ENCODE data around the gene GREB1L.
"Not testable (repeated sequence)": the region's sequence is repeated elsewhere in the genome, so short reads cannot be mapped to it uniquely, and the experiment has no call there.

GREB1L gene

GRCh38 chr18:21309248-21309647, 67.2 kb downstream of the GREB1L start:
- ATAC-seq = no peak

GRCh38 chr18:21311980-21312379, 69.9 kb downstream of the GREB1L start:
- ATAC-seq = not testable (repeated sequence)

GRCh38 chr18:21313576-21313975, 71.5 kb downstream of the GREB1L start:
- ATAC-seq = no peak

GRCh38 chr18:21314724-21315123, 72.7 kb downstream of the GREB1L start:
- ATAC-seq = no peak

- not testable (repeated sequence) for ATAC-seq
These were observed 73.1 kb downstream of the GREB1L start for GRCh38 chr18:21315126-21315525.

GRCh38 chr18:21315741-21316197, 73.7 kb downstream of the GREB1L start:
- ATAC-seq = no peak

GRCh38 chr18:21316296-21316695, 74.3 kb downstream of the GREB1L start:
- no peak for ATAC-seq

- no peak for ATAC-seq
These were observed 79.7 kb downstream of the GREB1L start for GRCh38 chr18:21321711-21322110.

- no peak for ATAC-seq
These were observed 85.1 kb downstream of the GREB1L start for GRCh38 chr18:21327101-21327500.

GRCh38 chr18:21330122-21330701, 88.2 kb downstream of the GREB1L start:
- no peak for ATAC-seq

- ATAC-seq = no peak
These were observed 89.0 kb downstream of the GREB1L start for GRCh38 chr18:21331065-21331464.

GRCh38 chr18:21335927-21336488, 94.0 kb downstream of the GREB1L start:
- ATAC-seq = no peak

GRCh38 chr18:21336846-21337245, 94.8 kb downstream of the GREB1L start:
- ATAC-seq = no peak

GRCh38 chr18:21341141-21341540, 99.1 kb downstream of the GREB1L start:
- ATAC-seq = no peak

GRCh38 chr18:21342372-21342771, 100.3 kb downstream of the GREB1L start:
- no peak for ATAC-seq

GRCh38 chr18:21344860-21345259, 102.8 kb downstream of the GREB1L start:
- ATAC-seq = no peak

- ATAC-seq = no peak
These were observed 103.8 kb downstream of the GREB1L start for GRCh38 chr18:21345840-21346239.

- no peak for ATAC-seq
These were observed 117.7 kb downstream of the GREB1L start for GRCh38 chr18:21359746-21360145.

GRCh38 chr18:21361307-21361880, 119.4 kb downstream of the GREB1L start:
- ATAC-seq = no peak

- no peak for ATAC-seq
These were observed 120.8 kb downstream of the GREB1L start for GRCh38 chr18:21362831-21363230.

GRCh38 chr18:21363348-21363747, 121.3 kb downstream of the GREB1L start:
- no peak for ATAC-seq

- no peak for ATAC-seq
These were observed 122.4 kb downstream of the GREB1L start for GRCh38 chr18:21364471-21364870.

- ATAC-seq = no peak
These were observed 124.9 kb downstream of the GREB1L start for GRCh38 chr18:21366896-21367295.

GRCh38 chr18:21369146-21369545, 127.1 kb downstream of the GREB1L start:
- no peak for ATAC-seq

GRCh38 chr18:21369597-21369996, 127.6 kb downstream of the GREB1L start:
- ATAC-seq = not testable (repeated sequence)

All from activated CD4-positive, CD25-positive, alpha-beta regulatory T cell treated with anti-CD3 and anti-CD28 coated beads, Interleukin-2, amount 50 U/mL, for 24 hours (primary cell).